ENCODE measurements around the gene PPP1R12A.
A peak's percentile ranks its signal among the peaks of the same experiment; 100 is the strongest.

The PPP1R12A gene

GRCh38 chr12:79766705-79767464, 168.0 kb downstream of the PPP1R12A start:
- DNase-seq (ENCODE audit: low spot score): no peak

- no peak for DNase-seq (ENCODE audit: low spot score)
Measured at GRCh38 chr12:79765157-79765556, 169.7 kb downstream of the PPP1R12A start.

GRCh38 chr12:79764641-79765040, 170.3 kb downstream of the PPP1R12A start:
- no peak for DNase-seq (ENCODE audit: low spot score)

- DNase-seq (ENCODE audit: low spot score): no peak
Measured at GRCh38 chr12:79763766-79764452, 171.0 kb downstream of the PPP1R12A start.

GRCh38 chr12:79761341-79761740, 173.6 kb downstream of the PPP1R12A start:
- DNase-seq (ENCODE audit: low spot score): no peak

GRCh38 chr12:79747274-79747673, 187.6 kb downstream of the PPP1R12A start:
- DNase-seq (ENCODE audit: low spot score): no peak

- DNase-seq (ENCODE audit: low spot score): peak; percentile 26
Measured at GRCh38 chr12:79737875-79738718, 196.8 kb downstream of the PPP1R12A start.

GRCh38 chr12:79732638-79733037, 202.3 kb downstream of the PPP1R12A start:
- DNase-seq (ENCODE audit: low spot score): no peak

- DNase-seq (ENCODE audit: low spot score): no peak
Measured at GRCh38 chr12:79725987-79726386, 208.9 kb downstream of the PPP1R12A start.
